Activated CD4-positive, alpha-beta T cell treated with anti-CD3 and anti-CD28 coated beads, Interleukin-2, amount 50 U/mL, for 48 hours (primary cell): Measurements from ENCODE around the gene USP13.

ENCODE experiments used
- DNase-seq, 2 experiments: peaks; one replicate each; pipeline ENCODE4 v3.0.0-alpha.2; 2020

USP13 gene

GRCh38 chr3:179801856-179802255, 149.0 kb downstream of the USP13 start:
- DNase-seq = no peak

DNA sequence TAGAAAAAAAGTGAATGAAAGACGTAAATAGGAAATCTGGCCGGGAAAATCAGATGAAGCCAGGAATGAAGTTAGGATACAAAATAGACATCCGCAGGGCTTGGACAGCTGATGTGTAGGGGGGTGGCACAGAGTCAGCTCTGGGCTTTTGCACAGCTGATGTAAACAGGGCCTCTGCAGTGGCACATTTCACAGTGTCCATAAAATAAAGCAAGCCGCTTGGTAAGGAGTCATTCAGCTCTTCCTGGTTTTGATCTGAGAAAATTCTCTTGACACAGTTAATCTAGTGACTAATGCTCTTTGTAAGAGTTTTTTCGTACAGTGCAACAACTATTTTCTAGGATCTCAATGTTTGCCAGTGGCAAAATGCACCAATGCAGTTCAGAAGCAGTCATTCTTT, 153.3 kb downstream of the USP13 start:
- DNase-seq = no peak

DNA sequence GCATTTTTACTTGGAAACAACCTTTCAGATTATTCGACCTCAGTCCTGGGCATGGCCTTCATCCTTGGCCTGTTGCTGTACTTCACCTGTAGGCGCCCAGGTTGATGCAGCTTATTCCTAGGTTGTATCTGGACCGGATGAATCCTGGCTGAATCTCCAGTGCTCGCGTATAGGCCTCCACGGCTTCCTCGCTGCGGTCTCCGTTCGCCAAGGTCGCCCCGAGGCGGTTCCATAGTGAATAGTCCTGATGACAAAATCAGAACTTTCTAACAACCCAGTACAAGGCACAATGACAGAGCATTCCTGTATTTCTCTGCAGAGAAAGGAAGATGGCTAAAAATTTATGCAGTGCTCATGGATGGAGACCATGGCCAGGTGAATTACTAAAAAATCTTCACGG, 154.7 kb downstream of the USP13 start:
- no peak for DNase-seq

DNA sequence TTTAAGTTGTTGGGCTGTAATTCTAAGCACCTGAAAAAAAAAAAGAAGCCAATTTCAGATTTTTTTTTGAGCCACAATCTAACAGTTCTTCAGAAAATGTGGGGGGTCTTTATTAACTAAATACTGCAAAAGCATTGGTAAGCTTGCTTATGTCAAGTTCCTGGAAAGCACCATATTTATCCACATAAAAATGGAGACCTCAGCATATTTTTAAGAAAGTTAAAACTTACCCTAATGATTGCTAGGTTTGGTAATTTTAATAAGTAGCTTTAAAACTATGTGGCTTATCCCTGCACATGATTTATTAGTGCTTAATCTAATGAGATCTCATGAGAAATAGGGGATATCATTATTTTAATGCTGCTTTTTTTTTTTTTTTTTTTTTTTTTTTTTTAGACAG, 156.8 kb downstream of the USP13 start:
- DNase-seq = no peak

DNA sequence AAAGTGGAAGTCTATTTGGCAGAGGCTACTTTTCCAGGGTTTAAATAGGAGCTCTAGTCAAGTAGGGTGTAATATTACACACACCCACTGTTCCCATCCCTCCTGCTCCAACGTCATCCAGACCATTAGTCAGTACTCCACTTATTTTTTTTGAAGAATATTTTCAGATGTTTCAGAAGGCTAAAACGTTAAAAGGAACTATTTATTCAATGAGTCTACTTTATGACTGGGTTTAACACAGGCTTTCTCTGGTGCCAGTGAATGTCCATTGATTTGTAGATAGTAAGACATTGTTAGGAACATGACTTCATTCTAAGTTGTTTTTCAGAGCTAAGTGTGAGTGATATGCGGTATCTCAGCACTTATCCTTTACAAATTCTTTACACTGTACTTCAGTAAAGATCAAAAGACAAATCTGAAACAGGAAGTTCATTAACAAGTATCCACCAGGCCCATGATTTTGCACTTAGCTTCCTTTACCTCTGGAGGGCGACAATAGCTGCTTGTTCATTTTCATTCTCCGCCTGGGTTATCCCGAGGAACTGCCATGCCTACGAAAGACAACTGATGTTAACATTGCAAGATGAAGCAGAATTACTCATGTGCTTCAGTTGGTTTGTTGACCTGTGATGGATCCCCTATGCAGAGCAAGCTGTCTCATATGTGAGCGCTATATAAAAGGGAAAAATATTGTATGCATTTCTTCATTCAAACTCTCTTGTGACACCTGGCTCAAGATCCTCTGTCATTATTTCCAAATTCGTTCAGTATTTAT, 158.7 kb downstream of the USP13 start:
- DNase-seq = peak; percentile 0 to 10

GRCh38 chr3:179812096-179812382, 159.2 kb downstream of the USP13 start:
- no peak for DNase-seq

- DNase-seq = no peak
These were observed 166.5 kb downstream of the USP13 start for GRCh38 chr3:179819379-179819778.

- DNase-seq = no peak
These were observed 169.5 kb downstream of the USP13 start for GRCh38 chr3:179822296-179822695.

- no peak for DNase-seq
These were observed 172.8 kb downstream of the USP13 start for GRCh38 chr3:179825527-179826246.

DNA sequence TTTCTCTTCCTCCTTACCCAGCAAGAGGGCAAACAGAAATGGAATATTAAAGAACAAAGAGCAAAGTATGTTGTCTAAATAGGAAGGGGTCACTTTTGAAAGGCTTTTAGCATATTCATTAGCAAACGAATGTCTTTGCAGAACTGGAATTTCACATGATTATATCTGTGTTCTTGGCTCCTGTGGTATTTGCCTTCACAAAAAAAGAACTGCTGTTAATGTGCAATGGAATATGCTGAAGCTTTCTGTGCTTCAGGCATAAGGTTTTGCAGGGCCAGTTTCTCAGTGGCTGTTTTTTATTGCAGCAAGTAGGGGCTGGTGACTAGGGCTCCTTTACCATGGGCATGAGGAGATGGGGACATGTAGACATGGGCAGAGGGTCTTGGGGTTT, 173.4 kb downstream of the USP13 start:
- no peak for DNase-seq

DNA sequence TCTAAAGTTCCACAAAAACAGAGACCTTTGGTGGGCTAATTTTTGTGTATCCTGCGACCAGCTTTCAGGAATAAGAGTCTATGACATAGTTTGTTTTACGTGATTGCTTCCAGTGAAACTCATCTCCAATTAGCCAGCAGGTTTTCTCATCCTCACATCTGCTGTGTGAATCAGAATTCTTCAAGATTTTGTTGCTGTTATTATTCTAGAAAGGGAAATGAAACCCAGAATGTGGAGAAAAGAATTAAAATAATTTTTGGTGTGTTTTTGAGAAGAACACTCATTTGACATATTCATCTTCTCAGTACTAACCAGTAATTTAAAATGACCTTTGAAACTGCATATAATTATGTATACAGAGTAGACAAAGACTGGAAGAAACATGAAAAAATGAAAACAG, 175.9 kb downstream of the USP13 start:
- DNase-seq = no peak

GRCh38 chr3:179829401-179829800, 176.6 kb downstream of the USP13 start:
- DNase-seq = no peak

DNA sequence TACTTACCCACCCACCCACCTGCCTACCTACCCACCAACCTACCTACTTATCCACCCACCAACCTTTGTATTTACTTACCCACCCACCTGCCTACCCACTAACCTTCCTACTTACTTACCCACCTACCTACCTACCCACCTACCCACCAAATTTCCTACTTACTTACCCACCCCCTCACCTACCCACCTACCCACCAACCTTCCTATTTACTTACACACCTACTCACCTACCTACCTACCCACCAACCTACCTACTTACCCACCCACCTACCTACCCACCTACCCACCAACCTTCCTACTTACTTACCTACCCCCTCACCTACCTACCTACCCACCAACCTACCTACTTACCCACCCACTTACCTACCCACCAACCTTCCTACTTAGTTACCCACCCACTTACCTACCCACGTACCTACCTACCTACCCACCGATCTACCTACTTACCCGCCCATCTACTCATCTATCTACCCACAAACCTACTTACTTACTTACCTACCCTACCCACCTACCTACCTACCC, 179.6 kb downstream of the USP13 start:
- no peak for DNase-seq

GRCh38 chr3:179833294-179833693, 180.5 kb downstream of the USP13 start:
- DNase-seq = no peak

DNA sequence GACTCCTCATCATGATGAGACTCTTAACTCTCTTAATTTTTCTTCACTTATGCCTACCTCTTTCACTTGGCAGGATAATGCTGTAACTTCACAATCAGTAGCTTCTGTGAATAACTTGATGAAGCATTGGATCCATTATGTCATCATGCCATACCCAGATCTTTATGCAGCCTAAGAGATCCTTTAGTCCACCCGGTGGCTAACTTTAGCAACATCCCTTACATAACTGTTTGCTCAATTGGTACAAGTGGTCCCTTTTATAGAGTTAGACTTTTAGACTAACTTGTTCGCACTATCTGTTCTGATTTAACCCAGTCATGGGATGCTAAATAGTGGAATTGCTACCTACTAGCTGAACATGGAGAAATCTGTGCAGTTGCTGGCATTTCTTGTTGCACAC, 184.5 kb downstream of the USP13 start:
- DNase-seq = no peak
